GM10847 (cell line): Measurements from ENCODE around the gene FKBP6.

ENCODE experiments used
- POLR2A ChIP-seq: IDR thresholded peaks from 2 replicates; pipeline ENCODE4 v1.6.1; 2011; ENCODE audit not compliant: insufficient read length; ENCODE audit errors: extremely low read depth

Gene FKBP6

GRCh38 chr7:73340514-73340913 is 12.6 kb downstream of the FKBP6 start:
- TF ChIP-seq POLR2A = no peak

- no peak for TF ChIP-seq POLR2A
Measured at GRCh38 chr7:73341877-73342276, 13.9 kb downstream of the FKBP6 start.

- TF ChIP-seq POLR2A = no peak
Measured at GRCh38 chr7:73342645-73343044, 14.7 kb downstream of the FKBP6 start.

- no peak for TF ChIP-seq POLR2A
Measured at GRCh38 chr7:73343671-73344380, 15.9 kb downstream of the FKBP6 start.

GRCh38 chr7:73345538-73345937 is 17.6 kb downstream of the FKBP6 start:
- TF ChIP-seq POLR2A = no peak

GRCh38 chr7:73345951-73346350 is 18.0 kb downstream of the FKBP6 start:
- TF ChIP-seq POLR2A = no peak

- TF ChIP-seq POLR2A = no peak
Measured at GRCh38 chr7:73349763-73350162, 21.8 kb downstream of the FKBP6 start.

GRCh38 chr7:73350306-73351068 is 22.5 kb downstream of the FKBP6 start:
- TF ChIP-seq POLR2A = no peak

- TF ChIP-seq POLR2A = no peak
Measured at GRCh38 chr7:73351447-73352167, 23.6 kb downstream of the FKBP6 start.

GRCh38 chr7:73352784-73353183 is 24.8 kb downstream of the FKBP6 start:
- no peak for TF ChIP-seq POLR2A

- no peak for TF ChIP-seq POLR2A
Measured at GRCh38 chr7:73353243-73353642, 25.3 kb downstream of the FKBP6 start.

- no peak for TF ChIP-seq POLR2A
Measured at GRCh38 chr7:73354196-73354595, 26.2 kb downstream of the FKBP6 start.

GRCh38 chr7:73354821-73355220 is 26.9 kb downstream of the FKBP6 start:
- no peak for TF ChIP-seq POLR2A

- TF ChIP-seq POLR2A = no peak
Measured at GRCh38 chr7:73356159-73356558, 28.2 kb downstream of the FKBP6 start.

- TF ChIP-seq POLR2A = no peak
Measured at GRCh38 chr7:73358590-73359275, 30.8 kb downstream of the FKBP6 start.

GRCh38 chr7:73359306-73359705 is 31.3 kb downstream of the FKBP6 start:
- no peak for TF ChIP-seq POLR2A

- TF ChIP-seq POLR2A = no peak
Measured at GRCh38 chr7:73359746-73360375, 31.9 kb downstream of the FKBP6 start.
